Endothelial cell of umbilical vein (primary cell): Measurements from ENCODE around the gene IGF2BP2.

ENCODE experiments used
- CTCF ChIP-seq, 2 donors: IDR thresholded peaks; 1 replicate in 1 of 2; 2 replicates in 1 of 2; pipeline ENCODE4 v1.5.1; 2011; ENCODE audit warnings: low read length in 2 of 2, mild to moderate bottlenecking in 2 of 2, moderate library complexity in 2 of 2, control low read depth in 1 of 2, inconsistent platforms in 1 of 2, low read depth in 1 of 2; ENCODE audit not compliant: insufficient read depth in 1 of 2; ENCODE audit errors: extremely low read depth in 1 of 2
- EZH2 ChIP-seq: IDR thresholded peaks from 2 replicates; pipeline ENCODE4 v1.6.1; 2012; ENCODE audit warnings: borderline replicate concordance, low read depth, mild to moderate bottlenecking, moderate library complexity, low read length, inconsistent platforms; ENCODE audit not compliant: severe bottlenecking
- GATA2 ChIP-seq: IDR thresholded peaks from 2 replicates; pipeline ENCODE4 v1.7.0; 2011; ENCODE audit warnings: low read depth, mild to moderate bottlenecking, moderate library complexity, mixed read lengths, low read length; ENCODE audit not compliant: insufficient read length, insufficient read depth
- POLR2A ChIP-seq: IDR thresholded peaks from 2 replicates; pipeline ENCODE4 v1.6.1; 2012; ENCODE audit warnings: low read depth, mild to moderate bottlenecking, control low read depth, low read length

- TF ChIP-seq GATA2 (no peak), CTCF (IDR thresholded peaks at IDR 0.05; ENCODE audit: extremely low read depth in 1 of 2, insufficient read depth in 1 of 2, low read depth in 1 of 2, low read length in 2 of 2) (no peak), EZH2 (no peak), POLR2A (no peak)
These were observed 34.7 kb downstream of the IGF2BP2 start for GRCh38 chr3:185789891-185790830.
